Adrenal gland (tissue), 12 donors: Measurements from ENCODE around the gene GGTLC2. TPM values are rescaled to one million over a fixed set of nuclear protein-coding genes. Genes with fewer than 3 reads are reported as not detected.
A peak's percentile ranks its signal among the peaks of the same experiment; 100 is the strongest.
"Not testable (repeated sequence)": the region's sequence is repeated elsewhere in the genome, so short reads cannot be mapped to it uniquely, and the experiment has no call there.

Experiments used
- DNase-seq, 7 donors: peaks; one replicate each; pipeline ENCODE4 v3.0.0-alpha.2; 2019 to 2020
- H3K27ac ChIP-seq, 5 donors: fragments of 200-600 bp; sonication (generic) in 4 of 5; 1 replicate in 3 of 5; 2 replicates in 2 of 5; pipeline versions ENCODE4 v1.5.1 to v1.8.0; 2016 to 2020; ENCODE audit warnings: mild to moderate bottlenecking in 1 of 5
- H3K27me3 ChIP-seq: fragments of 200-600 bp; 2 replicates; pipeline ENCODE4 v1.8.0; 2021
- H3K36me3 ChIP-seq, 2 donors: fragments of 200-600 bp; replicated peaks in 1 of 2; 1 replicate in 1 of 2; 2 replicates in 1 of 2; pipeline versions ENCODE4 v1.5.1 to v1.8.0; 2018 to 2022
- H3K4me1 ChIP-seq, 2 donors: fragments of 200-600 bp; replicated peaks in 1 of 2; 1 replicate in 1 of 2; 2 replicates in 1 of 2; pipeline versions ENCODE4 v1.5.1 to v1.8.0; 2018 to 2021
- H3K4me3 ChIP-seq, 4 donors: fragments of 200-600 bp; sonication (generic) in 3 of 4; one replicate each; pipeline ENCODE4 v1.5.1; 2016 to 2018
- H3K9me3 ChIP-seq, 3 donors: fragments of 200-600 bp; sonication (generic) in 1 of 3; replicated peaks in 1 of 3; 1 replicate in 2 of 3; 2 replicates in 1 of 3; pipeline versions ENCODE4 v1.5.1 to v1.8.0; 2016 to 2021
- CTCF ChIP-seq, 6 experiments: fragments of 450-650 bp in 4 of 6; fragments of 200-600 bp in 2 of 6; sonication (generic) in 1 of 6; IDR thresholded peaks; 1 replicate in 5 of 6; 2 replicates in 1 of 6; pipeline versions ENCODE4 v1.5.1 to v1.8.0; 2016 to 2021; ENCODE audit warnings: antibody characterized with exemption in 6 of 6, mild to moderate bottlenecking in 2 of 6, moderate library complexity in 1 of 6
- POLR2A ChIP-seq, 2 donors: fragments of 450-650 bp; IDR thresholded peaks; one replicate each; pipeline ENCODE4 v1.6.1; 2017; ENCODE audit warnings: antibody characterized with exemption in 2 of 2, mild to moderate bottlenecking in 2 of 2, moderate library complexity in 1 of 2
- WGBS, 4 donors: extraction: QIAGEN DNeasy Blood & Tissue Kit in 2 of 4; methylation state at CpG; one replicate each; pipeline versions ENCODE4 v1.1.5 to v1.1.7; 2013 to 2017; 5-methylcytosine and 5-hydroxymethylcytosine counted together
- intact Hi-C, 2 donors: fragments of 100-400 bp; cut with DNase I; formaldehyde crosslinking; loops; one replicate each; pipeline versions ENCODE4 v1.14.1 to v1.15.0; 2022 to 2023
- polyA plus RNA-seq, 3 donors: library from polyadenylated mRNA; stranded (reverse); fragments of 200-250 nt in 2 of 3; fragments of 350-450 nt in 1 of 3; fragmentation: Illumina TruSeq in 1 of 3; extraction: RNeasy Lipid Tissue Mini Kit (QIAGEN cat#74804) in 1 of 3; gene quantifications; one replicate each; pipeline ENCODE4 v1.2.3, GENCODE V29; 2013 to 2014
- total RNA-seq, 9 donors: library from RNA; depleted of rRNA in 4 of 9; stranded (reverse); fragments of >200 nt in 4 of 9; fragments of 120-200 nt in 1 of 9; fragmentation: NEBNext Ultra II Directional in 1 of 9; extraction: Animal tissue kit (Norgen Biotek cat#: 25700) in 1 of 9; gene quantifications; one replicate each; pipeline versions ENCODE4 v1.1.0 to v1.2.4, GENCODE V29; 2013 to 2023
- donor health status: healthy with polysubstance abuse.
- donor health status: Bipolar disorder and iron deficiency.
- donor health status: DM: yes; HTN: yes; CAD: no.
- donor health status: DM: no; HTN: no; CAD: no.
- donor health status: DM: no; HTN: no; CAD: no.
- donor health status: DM: yes; HTN: yes; CAD: no.

Gene GGTLC2
- total and polyA plus RNA-seq, 12 donors = not detected

GRCh38 chr22:22683668-22684361 lies 39.4 kb downstream of the GGTLC2 start:
- H3K27ac ChIP-seq = no peak overlapping the region

GRCh38 chr22:22684580-22685561 lies 40.5 kb downstream of the GGTLC2 start:
- peak in 3 of 6 experiments; percentile 22 to 45 (median 28) for TF ChIP-seq CTCF (IDR thresholded peaks at IDR 0.05)
- TF ChIP-seq POLR2A (IDR thresholded peaks at IDR 0.05) = no peak
- Histone ChIP-seq H3K4me3 (no peak overlapping the region), H3K27me3 (no peaks in the 10 kb centered on the region), H3K27ac (no peak overlapping the region), H3K4me1 (peaks cover 4 to 10% of the 10 kb centered on the region in 2 donors), H3K36me3 (no peaks in the 10 kb centered on the region), H3K9me3 (no peaks in the 10 kb centered on the region)
- DNase-seq = peak in 1 of 7 donors; percentile 26
- 40 to 65% (median 62%) methylated on average over 5 to 9 of the region's 9 CpGs for WGBS, 4 donors
- intact Hi-C loops = loop anchor here in 1 of 2 donors (5.0 to 10.0 kb wide), 2 partner anchors 93 to 220 kb away; no protein-coding TSS in a partner anchor

More at GRCh38 chr22:22683668-22684361, 39.4 kb downstream of the GGTLC2 start:
- intact Hi-C loops = loop anchor here in 1 of 2 donors (10.0 kb wide), 1 partner anchor 219 kb away; no protein-coding TSS in a partner anchor
- DNase-seq = no peak
- H3K4me1 ChIP-seq = peaks cover 4 to 10% of the 10 kb centered on the region in 2 donors
- no peak overlapping the region for H3K4me3 ChIP-seq
- no peaks in the 10 kb centered on the region for H3K27me3 ChIP-seq
- 92 to 94% (median 93%) methylated on average over 2 to 5 of the region's 5 CpGs for whole genome bisulfite sequencing, 4 donors
- no peaks in the 10 kb centered on the region for H3K9me3 ChIP-seq
- TF ChIP-seq POLR2A (IDR thresholded peaks at IDR 0.05) (no peak), CTCF (IDR thresholded peaks at IDR 0.05) (no peak)
- no peaks in the 10 kb centered on the region for H3K36me3 ChIP-seq

- intact Hi-C loops = loop anchor here in 1 of 2 donors (5.0 to 10.0 kb wide), 2 partner anchors 93 to 221 kb away; no protein-coding TSS in a partner anchor
- DNase-seq = no peak
- H3K27me3 ChIP-seq = no peaks in the 10 kb centered on the region
- no peaks in the 10 kb centered on the region for H3K9me3 ChIP-seq
- 88 to 100% (median 93%) methylated on average over 1 to 3 of the region's 3 CpGs; no CpG with 5 or more reads in 1 of the 4 donors for WGBS, 4 donors
- no peaks in the 10 kb centered on the region for H3K36me3 ChIP-seq
- TF ChIP-seq POLR2A (IDR thresholded peaks at IDR 0.05) (no peak), CTCF (IDR thresholded peaks at IDR 0.05) (no peak)
- H3K4me3 ChIP-seq = no peak overlapping the region
- H3K4me1 ChIP-seq = peaks cover 4 to 10% of the 10 kb centered on the region in 2 donors
- H3K27ac ChIP-seq = no peak overlapping the region
These were observed 41.2 kb downstream of the GGTLC2 start for GRCh38 chr22:22685586-22685985.

GRCh38 chr22:22686202-22687115 lies 42.0 kb downstream of the GGTLC2 start:
- WGBS, 4 donors = 84 to 97% (median 89%) methylated on average over 6 to 8 of the region's 8 CpGs
- not testable (repeated sequence) for DNase-seq

More at GRCh38 chr22:22686202-22687115, 42.0 kb downstream of the GGTLC2 start:
- intact Hi-C loops = loop anchor here in 1 of 2 donors (5.0 to 10.0 kb wide), 2 partner anchors 94 to 222 kb away; no protein-coding TSS in a partner anchor
- H3K27me3 ChIP-seq, H3K9me3 ChIP-seq, H3K36me3 ChIP-seq, H3K4me1 ChIP-seq, H3K4me3 ChIP-seq, H3K27ac ChIP-seq: not testable (repeated sequence)
